Epidermal melanocyte (primary cell): Measurements from ENCODE around the gene TBL2.
"Not testable (repeated sequence)": the region's sequence is repeated elsewhere in the genome, so short reads cannot be mapped to it uniquely, and the experiment has no call there.

Source experiments
- DNase-seq: peaks from one replicate; pipeline ENCODE4 v3.0.0; 2011; ENCODE audit warnings: low spot score; ENCODE audit not compliant: insufficient read length

Gene TBL2, protein sequence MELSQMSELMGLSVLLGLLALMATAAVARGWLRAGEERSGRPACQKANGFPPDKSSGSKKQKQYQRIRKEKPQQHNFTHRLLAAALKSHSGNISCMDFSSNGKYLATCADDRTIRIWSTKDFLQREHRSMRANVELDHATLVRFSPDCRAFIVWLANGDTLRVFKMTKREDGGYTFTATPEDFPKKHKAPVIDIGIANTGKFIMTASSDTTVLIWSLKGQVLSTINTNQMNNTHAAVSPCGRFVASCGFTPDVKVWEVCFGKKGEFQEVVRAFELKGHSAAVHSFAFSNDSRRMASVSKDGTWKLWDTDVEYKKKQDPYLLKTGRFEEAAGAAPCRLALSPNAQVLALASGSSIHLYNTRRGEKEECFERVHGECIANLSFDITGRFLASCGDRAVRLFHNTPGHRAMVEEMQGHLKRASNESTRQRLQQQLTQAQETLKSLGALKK

DNA sequence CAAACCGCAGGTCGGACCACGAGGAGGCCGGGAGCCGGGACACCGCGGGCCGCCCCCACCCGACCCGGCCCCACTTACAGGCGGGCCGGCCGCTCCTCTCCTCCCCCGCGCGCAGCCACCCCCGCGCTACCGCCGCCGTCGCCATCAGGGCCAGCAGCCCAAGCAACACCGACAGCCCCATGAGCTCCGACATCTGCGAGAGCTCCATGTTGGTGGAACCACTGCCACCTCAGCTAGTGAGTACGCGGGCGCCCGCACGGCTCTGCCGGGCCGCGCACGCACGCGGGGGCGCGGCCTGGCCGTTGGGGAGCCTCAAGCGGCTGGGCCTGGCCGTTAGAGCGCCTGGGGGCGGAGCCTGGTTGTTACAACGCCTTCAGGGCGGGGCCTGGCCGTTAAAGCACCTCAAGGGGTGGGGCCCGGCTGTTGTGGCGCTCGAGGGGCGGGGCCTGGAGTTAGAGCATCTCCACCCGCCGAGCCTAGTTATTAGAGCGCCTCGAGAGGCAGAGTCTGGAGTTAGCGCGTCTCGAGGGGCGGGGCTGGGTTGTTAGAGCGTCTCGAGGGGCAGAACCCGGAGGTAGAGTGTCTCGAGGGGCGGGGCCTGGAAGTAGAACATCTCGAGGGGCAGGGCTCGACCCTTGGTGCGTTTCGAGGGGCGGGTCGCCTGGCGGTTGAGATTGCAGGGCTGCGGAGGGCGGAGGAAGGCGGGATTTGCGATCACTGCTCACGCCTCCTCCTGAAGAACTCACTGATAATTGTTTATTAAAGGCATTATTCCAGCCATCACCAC, at the start of gene TBL2:
TBL2 (minus strand) TSS at position 238 of the 787 bp plus-strand sequence; CDS start at position 208, 30 bp downstream.
- peak; percentile 88 for DNase-seq

DNA sequence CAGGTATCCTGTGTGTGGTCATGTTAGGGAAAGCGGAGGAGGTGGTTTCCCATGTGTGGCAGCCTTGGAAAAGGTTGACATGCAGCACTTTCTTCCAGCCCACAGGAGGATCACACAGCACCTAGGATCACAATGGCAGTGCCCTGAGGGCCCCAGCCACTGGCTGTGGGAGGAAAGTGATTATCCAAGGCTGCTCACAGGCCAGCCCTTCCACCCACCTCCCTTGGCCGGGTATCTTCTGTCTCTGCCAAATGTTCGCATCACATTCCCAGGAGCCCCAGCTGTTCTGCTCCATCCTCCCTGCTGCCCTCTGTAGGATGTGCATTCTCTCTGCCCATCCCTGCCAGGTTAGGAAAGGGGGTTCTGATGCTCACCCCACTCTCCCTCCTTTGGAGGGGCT, 48.4 kb upstream of the TBL2 start:
- DNase-seq = no peak

DNA sequence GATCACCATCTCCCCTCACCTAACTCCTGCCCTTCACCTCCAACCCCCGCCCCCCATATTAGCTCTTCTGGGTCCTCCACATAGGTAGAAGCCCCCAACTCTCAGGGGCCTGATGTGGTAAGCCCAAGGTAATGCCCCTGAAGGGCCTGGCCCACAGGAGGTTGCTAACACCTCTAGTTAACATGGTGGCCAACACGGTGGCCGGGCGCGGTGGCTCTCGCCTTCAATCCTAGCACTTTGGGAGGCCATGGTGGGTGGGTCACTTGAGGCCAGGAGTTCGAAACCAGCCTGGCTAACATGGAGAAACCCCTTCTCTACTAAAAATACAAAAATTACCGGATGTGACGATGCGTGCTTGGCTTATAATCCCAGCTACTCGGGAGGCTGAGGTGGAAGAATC, 46.9 kb upstream of the TBL2 start:
- no peak for DNase-seq

DNA sequence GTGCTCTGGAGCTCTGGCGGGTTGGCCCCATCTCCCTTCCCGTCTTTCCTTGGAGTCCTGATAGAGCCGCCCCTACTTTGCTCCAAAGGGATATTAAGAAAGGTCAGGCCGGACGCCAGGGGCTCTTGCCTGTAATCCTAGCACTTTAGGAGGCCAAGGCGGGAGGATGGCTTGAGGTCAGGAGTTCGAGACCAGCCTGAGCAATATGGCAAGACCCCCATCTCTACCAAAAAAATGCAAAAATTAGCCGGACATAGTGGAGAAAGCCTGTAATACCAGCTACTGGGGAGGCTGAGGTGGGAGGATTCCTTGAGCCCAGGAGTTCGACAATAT, 46.3 kb upstream of the TBL2 start:
- DNase-seq = no peak

DNA sequence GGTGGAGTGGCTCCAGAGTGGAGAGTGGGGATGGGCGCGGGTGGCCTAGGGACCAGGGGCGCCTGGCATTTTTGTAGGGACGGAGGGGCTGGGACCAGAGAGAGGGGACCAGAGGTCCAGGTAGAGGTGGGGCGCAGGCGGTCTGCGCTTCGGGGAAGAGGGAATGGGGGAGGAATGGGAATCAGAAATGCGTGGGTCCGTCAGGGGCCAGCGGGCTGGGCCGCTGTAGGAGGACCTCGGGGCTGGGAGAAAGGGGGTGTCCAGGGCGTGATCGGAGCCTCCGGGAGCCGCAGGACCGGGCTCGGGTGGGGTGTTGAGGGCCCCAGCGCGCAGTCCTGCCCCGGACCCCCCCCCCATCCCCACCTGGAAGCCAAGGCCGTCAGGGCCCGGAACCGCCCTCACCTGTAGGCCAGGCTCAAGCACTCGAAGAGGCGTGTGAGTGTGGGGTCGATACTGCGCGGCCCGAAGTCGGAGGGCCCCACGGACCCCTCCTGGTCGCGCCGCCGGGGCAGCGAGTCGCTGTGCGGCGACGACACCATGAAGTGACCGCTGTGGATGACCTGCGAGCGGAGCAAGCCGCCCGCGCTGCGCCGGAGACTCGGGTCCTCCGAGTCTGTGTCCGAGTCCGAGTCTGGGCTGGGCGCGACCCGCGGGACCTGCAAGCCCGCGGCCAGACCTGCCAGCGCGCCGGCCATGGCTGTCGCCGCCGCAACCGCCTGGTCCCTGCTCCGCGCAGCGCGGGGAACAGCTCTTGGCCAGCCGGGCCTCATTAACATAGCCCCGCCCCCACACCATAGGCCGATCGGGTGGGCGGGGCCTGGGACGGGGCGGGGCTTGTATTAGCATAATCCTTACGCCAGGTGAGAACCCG, 45.7 kb upstream of the TBL2 start, which contains the start of gene MLXIPL:
MLXIPL (minus strand) TSS at position 725 of the 871 bp plus-strand sequence; CDS start at position 695, 30 bp downstream.
- DNase-seq = peak; percentile 82

DNA sequence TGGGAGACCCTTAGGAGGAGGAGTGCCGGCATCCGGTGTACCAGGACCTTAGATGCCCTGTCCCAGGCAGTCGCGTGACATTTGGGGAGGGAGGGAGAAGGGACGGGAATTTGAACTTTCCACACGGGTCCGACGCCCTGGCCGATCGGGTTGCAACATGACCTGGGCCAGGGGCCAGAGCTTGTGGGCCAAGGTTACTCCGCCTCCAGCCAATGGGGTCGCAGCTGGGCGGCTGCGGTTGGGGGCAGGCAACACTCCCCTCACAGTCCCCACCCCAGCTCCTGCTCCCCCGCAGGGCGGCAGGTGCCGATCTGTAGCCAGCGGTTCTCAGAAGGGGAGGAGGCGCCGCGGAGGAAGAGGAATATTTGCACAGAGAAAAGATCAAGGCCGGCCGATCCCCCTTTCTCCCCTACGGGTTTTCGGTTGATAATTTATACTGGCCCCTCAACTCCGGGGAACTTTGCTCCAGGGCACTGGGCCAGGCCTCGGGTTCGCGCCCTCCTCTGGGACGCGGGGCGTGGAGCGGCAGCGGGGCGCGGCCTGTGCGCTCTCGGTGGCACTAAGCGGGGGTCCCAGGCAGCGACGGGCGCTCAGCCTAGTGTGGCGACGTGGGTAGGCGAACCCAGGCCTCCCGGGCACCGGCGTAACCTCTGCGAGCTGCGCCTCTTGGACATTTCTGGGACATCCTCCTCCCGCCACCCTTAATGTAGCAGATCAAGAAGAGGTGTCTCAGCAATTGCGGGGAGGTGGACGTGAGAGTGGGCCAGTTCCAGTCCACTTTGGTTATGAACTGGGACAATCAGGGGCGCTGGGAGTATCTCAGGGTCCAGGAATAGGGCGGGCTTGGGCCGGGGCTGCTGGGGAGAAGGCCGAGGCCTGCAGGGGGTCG, 44.8 kb upstream of the TBL2 start:
- no peak for DNase-seq

DNA sequence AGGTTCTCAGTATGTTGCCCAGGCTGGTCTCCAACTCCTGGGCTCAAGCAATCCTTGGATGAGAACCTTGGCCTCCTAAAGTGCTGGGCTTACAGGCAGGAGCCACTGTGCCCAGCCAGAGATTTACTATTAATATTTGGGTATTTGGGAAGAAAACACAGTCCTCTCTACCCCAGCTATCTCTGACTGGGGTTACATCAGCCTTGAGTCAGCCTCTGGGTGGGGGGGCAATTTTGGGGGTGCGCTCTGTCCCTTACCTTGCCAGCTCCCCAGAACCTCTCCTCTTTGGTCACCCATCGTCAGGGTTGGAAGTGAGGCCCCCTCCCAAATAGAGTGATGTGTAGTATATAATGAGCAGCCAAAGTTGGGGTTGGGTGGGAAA, 44.1 kb upstream of the TBL2 start:
- DNase-seq = no peak

DNA sequence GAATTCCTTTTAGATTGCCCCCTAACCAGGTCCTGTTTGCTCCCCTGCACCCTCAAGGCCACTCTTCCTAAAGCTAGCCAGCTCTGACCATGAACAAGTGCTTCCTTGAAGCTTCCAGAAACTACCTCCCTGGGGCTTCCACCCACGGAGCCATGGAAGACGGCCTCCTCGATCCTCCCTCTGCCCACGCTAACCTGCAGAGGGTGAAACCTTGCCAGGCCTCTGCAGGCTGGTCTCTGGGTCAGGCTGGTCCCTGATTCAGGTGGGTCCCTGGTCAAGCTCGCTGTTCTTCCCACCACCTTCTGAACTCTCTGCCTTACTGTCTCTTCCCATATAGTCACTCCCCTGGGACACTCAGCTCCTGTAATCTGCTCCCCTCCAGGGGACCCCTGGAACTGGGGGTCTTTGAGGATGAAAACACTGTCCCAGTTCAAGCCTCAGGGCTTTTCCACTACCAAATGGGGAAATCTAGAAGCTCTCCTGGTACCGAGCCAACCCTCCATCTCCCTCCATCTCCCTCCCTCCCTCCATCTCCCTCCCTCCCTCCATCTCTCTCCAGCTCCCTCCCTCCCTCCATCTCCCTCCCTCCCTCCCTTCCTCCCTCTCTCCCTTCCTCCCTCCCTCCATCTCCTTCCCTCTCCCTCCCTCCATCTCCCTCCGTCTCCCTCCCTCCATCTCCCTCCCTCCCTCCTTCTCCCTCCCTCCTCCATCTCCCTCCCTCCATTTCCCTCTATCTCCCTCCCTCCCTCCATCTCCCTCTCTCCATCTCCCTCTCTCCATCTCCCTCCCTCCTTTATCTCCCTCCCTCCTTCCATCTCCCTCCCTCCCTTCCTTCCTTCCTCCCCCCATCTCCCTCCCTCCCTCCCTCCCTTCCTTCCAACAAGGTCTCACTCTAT, 43.0 kb upstream of the TBL2 start:
- no peak for DNase-seq

DNA sequence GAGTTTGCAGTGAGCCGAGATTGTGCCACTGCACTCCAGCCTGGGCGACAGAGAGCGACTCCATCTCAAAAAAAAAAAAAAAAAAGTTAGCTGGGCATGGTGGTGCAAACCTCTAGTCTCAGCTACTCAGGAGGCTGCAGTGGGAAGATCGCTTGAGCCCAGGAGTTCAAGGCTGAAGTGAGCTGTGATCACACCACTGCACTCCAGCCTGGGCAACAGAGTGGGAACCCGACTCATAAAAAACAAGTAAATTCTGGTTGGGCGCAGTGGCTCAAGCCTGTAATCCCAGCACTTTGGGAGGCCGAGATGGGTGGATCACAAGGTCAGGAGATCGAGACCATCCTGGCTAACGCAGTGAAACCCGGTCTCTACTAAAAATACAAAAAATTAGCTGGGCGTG, 41.0 kb upstream of the TBL2 start:
- DNase-seq = not testable (repeated sequence)

DNA sequence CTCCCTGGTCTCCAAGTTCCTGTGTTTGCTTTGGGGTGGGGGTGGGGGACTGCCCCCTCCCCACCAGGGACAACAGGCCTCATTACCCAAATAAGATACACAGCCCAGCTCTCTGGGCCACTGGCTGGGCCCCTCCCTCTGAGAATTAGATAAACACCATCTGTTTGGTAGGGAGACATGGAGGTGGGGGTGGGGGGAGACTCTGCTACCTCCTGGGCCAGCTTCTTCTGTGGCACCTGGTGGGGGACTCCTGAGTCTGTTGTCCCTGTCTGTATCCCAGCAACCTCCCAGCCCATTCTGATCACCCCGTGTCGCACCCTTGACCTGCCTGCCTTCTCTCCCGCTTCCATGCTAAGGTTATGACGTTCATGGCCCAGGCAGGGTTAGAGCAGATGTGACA, 40.2 kb upstream of the TBL2 start:
- DNase-seq = no peak

DNA sequence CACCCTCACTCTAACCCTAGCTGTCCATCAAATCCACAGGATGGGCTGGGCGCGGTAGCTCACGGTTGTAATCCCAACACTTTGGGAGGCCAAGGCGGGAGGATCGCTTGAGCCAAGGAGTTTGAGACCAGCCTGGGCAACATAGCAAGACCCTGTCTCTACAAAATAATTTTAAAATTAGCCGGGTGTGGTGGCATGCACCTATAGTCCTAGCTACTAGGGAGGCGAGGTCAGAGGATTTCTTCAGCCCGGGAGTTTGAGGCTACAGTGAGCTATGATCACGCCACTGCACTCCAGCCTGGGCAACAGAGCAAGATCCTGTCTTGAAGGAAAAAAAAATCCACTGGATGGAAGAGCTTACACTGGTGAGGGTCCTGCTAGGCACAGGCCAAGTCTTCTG, 39.1 kb upstream of the TBL2 start:
- not testable (repeated sequence) for DNase-seq

DNA sequence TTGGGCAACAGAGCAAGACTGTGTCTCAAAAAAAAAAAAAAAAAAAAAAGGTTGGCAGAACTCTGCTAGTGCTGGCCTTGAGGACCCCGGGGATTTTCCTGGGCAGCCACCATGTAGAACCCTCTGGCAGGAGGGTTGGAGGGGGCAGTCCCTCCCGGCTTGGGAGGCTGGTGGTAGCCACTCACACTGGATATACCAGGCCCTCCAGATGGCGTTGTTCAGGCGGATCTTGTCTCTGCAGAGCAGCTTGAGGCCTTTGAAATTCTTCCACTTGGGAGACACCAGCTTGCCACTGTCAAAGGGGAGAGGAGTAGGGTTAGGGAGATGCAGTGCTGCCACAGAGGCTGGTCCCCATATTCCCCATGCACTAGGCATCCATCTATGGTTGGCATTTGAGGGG, 37.5 kb upstream of the TBL2 start:
- DNase-seq = no peak

DNA sequence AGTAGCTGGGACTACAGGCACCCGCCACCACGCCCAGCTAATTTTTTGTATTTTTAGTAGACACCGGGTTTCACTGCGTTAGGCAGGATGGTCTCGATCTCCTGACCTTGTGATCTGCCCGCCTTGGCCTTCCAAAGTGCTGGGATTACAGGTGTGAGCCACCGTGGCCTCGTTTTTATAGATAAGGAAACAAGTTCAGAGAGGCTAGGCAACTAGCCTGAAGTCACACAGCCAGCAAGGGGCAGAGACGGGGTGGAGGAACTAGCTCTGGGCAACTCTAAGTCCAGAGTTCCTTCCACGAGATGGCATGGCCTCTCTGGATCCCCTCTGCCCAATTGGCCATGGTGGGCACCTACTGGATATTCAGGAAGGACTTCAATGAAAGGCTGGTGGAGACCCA, 36.6 kb upstream of the TBL2 start:
- not testable (repeated sequence) for DNase-seq

DNA sequence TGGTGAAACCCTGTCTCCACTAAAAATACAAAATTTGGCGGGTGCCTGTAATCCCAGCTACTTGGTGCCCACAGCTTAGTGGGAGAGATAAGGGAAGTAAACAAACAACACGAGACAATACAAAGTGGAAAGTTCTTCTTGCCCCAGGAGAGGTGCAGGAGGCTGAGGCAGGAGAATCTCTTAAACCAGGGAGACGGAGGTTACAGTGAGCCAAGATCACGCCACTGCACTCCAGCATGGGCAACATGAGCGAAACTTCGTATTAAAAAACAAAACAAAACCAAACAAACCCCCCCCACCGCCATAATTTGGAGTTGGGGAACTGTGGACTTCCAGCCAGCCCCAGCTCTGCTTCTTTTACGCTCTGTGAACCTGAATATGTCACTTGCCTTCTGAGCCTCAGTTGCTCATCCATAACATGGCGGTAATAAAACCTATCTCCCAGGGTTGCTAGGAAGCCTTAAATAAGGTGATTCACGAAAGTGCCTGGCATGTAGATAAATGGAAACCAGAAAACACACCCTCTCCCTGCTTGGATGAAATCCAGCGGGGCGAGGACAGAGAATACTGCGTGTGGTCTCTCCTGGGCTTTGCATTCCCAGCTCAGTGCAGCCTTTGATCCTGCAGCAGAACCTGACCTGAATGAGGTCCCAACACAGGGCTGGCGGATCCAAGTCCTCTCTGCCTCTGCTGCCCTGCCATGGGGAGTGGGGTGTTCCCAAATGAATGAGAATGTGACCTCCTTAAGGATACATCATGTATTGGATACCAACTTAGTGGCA, 35.8 kb upstream of the TBL2 start:
- no peak for DNase-seq

DNA sequence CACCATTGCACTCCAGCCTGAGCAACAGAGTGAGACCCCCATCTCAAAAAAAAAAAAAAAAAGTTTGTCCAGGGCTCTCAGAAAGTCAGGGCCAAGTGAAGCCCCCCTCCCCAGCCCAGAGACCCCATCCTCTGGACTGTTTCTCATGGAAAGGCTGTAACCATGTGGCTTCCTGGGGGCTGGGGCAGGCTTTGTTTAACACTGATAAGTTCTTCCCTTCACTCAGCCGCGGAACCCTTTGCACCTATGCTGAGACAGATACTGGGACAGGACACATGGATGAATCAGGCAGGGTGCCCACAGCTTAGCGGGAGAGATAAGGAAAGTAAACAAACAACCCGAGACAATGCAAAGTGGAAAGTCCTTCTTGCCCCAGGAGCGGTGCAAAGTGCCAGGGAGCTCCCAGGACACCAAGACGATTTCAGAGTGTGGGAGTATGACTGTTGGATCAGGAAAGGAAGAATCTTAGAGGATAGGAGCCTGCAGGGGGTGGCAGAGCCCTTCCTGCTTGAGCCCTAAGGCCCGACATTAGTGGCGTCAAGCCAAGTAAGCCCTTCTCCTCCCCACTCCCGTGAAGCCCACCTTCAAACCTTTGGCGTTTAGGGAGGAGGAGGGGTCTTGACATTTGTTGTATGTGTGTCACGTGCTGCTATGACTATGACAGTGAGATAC, 34.4 kb upstream of the TBL2 start:
- no peak for DNase-seq

DNA sequence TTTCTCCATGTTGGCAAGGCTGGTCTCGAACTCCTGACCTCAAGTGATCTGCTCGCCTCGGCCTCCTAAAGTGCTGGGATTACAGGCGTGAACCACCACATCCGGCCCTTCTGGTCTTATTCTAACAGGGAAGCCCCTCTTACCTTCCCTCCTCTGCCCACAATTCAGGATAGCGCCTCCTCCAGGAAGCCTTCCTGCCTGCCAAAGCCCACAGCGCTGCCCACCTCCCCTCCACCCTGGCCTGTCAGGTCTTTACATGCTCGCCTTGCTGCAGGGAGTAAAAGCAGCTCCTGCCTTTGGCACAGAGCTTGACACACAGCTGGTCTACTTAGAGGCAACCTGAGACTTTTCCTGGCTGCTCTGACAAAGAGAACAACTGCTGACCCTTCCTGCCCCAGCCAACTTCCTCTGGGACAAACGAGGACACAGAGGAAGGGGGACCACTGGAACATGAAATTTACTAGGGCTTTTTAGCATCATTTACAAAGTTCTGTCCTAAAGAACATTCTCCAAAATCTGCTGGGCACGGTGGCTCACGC, 32.7 kb upstream of the TBL2 start:
- no peak for DNase-seq

DNA sequence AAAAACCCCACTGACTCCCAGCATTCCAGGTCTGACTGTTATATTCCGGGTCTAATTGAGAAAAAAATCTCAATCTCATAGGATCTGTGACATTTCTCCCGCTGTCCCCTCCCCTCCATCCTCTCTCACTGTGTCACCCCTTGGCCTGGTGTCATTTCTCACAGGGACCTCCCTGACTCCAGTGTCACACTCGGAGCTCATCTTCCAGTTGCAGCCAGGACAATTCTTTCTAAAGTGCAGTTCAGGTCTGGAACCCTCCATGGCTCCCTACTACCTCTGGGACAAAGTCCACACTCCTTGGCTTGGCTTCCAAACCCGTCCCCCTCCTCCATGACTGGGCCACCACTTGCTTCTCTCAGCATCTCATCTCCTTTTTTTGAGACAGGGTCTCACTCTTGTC, 31.7 kb upstream of the TBL2 start:
- DNase-seq = no peak

DNA sequence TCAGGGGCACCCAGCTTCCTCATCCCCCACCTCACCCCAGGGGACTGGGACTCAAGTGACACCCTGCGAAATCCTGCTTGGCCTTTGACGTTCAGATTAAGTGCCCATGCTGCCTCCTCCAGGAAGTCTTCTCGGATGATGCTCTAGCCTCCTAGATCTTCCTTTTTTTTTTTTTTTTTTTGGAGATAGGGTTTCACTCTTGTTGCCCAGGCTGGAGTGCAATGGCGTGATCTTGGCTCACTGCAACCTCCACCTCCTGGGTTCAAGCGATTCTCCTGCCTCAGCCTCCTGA, 29.3 kb upstream of the TBL2 start:
- DNase-seq = not testable (repeated sequence)
